22Rv1 (cell line): Measurements from ENCODE around the gene MKLN1.

Source experiments
- H3K27ac ChIP-seq: fragments of 450-650 bp; 2 replicates; pipeline ENCODE4 v1.5.1; 2017
- CTCF ChIP-seq: fragments of 450-650 bp; IDR thresholded peaks from 2 replicates; pipeline ENCODE4 v1.5.1; 2017; ENCODE audit warnings: mild to moderate bottlenecking
- ZFX ChIP-seq: fragments of 450-650 bp; IDR thresholded peaks from 2 replicates; pipeline ENCODE4 v1.6.1; 2017; ENCODE audit warnings: antibody characterized with exemption, borderline replicate concordance

Gene MKLN1

GRCh38 chr7:131543298-131543697, 215.6 kb downstream of the MKLN1 start:
- no peak for TF ChIP-seq ZFX
- TF ChIP-seq CTCF = no peak
- no peak overlapping the region for H3K27ac ChIP-seq

GRCh38 chr7:131544021-131544420, 216.3 kb downstream of the MKLN1 start:
- no peak overlapping the region for H3K27ac ChIP-seq
- TF ChIP-seq ZFX (no peak), CTCF (no peak)

- no peak overlapping the region for H3K27ac ChIP-seq
- TF ChIP-seq ZFX (no peak), CTCF (peak; percentile 24; the same call in 1 of the 2 replicates)
These were observed 217.0 kb downstream of the MKLN1 start for GRCh38 chr7:131544449-131545301.

GRCh38 chr7:131546126-131546525, 218.4 kb downstream of the MKLN1 start:
- no peak for TF ChIP-seq CTCF
- H3K27ac ChIP-seq = no peak overlapping the region
